Hematopoietic multipotent progenitor cell treated with erythropoietin and hydrocortisone succinate and interleukin-3 and kit ligand, for 6 days (in vitro differentiated cells): Measurements from ENCODE around the gene PSG4.
"Not testable (repeated sequence)": the region's sequence is repeated elsewhere in the genome, so short reads cannot be mapped to it uniquely, and the experiment has no call there.

Experiments used
- DNase-seq: peaks from one replicate; pipeline ENCODE4 v3.0.0-alpha.2; 2015

Gene PSG4

GRCh38 chr19:43205471-43206105 lies at the start of gene PSG4:
PSG4 (minus strand) TSS chr19:43205638; CDS start chr19:43205536, 102 bp downstream.
- peak; percentile 3 for DNase-seq

- DNase-seq = not testable (repeated sequence)
Measured at GRCh38 chr19:43251428-43251827, 46.0 kb upstream of the PSG4 start.

GRCh38 chr19:43250296-43250695 lies 44.9 kb upstream of the PSG4 start:
- DNase-seq = not testable (repeated sequence)

DNA sequence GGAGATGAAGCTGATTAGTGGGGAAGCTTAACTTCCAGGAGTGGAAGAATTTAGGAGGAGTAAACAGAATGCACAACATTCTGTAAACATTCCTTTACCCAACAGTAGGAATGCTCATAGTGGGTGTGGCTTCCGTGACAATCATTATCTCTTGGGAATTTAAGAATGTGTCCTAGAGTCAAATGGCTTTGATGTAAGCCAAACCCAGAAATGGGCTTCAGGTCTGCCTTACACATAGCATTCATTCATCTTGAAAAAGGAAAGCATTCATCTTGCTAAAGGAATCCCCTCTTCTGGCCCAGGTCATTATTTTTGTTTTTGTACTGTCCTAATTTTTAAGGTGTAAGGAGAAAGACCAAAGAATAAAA lies 43.2 kb upstream of the PSG4 start:
- not testable (repeated sequence) for DNase-seq

DNA sequence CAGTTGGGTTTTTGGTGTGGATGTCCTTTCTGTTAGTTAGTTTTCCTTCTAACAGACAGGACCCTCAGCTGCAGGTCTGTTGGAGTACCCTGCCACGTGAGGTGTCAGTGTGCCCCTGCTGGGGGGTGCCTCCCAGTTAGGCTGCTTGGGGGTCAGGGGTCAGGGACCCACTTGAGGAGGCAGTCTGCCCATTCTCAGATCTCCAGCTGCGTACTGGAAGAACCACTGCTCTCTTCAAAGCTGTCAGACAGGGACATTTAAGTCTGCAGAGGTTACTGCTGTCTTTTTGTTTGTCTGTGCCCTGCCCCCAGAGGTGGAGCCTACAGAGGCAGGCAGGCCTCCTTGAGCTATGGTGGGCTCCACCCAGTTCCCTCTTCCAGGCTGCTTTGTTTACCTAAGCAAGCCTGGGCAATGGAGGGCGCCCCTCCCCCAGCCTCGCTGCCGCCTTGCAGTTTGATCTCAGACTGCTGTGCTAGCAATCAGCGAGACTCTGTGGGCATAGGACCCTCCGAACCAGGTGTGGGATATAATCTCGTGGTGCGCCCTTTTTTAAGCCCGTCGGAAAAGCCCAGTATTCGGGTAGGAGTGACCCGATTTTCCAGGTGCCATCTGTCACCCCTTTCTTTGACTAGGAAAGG lies 41.9 kb upstream of the PSG4 start:
- DNase-seq = not testable (repeated sequence)

DNA sequence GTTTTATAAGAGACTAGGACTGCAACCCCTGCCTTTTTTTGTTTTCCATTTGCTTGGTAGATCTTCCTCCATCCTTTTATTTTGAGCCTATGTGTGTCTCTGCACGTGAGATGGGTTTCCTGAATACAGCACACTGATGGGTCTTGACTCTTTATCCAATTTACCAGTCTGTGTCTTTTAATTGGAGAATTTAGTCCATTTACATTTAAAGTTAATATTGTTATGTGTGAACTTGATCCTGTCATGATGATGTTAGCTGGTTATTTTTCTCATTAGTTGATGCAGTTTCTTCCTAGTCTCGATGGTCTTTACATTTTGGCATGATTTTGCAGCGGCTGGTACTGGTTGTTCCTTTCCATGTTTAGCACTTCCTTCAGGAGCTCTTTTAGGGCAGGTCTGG lies 40.4 kb upstream of the PSG4 start:
- not testable (repeated sequence) for DNase-seq

DNA sequence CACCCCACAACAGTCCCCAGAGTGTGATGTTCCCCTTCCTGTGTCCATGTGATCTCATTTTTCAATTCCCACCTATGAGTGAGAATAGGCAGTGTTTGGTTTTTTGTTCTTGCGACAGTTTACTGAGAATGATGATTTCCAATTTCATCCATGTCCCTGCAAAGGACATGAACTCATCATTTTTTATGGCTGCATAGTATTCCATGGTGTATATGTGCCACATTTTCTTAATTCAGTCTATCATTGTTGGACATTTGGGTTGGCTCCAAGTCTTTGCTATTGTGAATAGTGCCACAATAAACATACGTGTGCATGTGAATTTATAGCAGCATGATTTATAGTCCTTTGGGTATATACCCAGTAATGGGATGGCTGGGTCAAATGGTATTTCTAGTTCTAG lies 36.8 kb upstream of the PSG4 start:
- DNase-seq = not testable (repeated sequence)

- not testable (repeated sequence) for DNase-seq
Measured at GRCh38 chr19:43238213-43238612, 32.8 kb upstream of the PSG4 start.

- not testable (repeated sequence) for DNase-seq
Measured at GRCh38 chr19:43235686-43236085, 30.2 kb upstream of the PSG4 start.

DNA sequence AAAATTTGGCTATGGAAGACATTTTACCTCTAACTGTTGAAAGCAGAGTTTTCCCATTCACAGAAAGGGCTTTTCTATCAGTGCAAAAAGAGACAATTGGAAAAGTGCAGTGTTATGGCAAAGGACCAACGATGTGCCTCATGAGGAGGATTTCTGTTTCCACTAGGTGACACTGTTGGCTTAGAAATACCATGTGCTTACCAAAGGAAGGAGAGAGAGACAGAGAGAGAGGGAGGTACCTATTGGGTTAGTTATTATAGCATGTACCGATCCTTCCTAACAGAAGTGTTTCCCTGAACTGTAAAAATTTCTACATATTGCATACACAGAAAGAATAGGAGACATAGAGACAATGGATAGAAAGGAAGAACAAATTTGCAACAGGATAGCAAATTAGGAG lies 23.9 kb upstream of the PSG4 start:
- DNase-seq = no peak

DNA sequence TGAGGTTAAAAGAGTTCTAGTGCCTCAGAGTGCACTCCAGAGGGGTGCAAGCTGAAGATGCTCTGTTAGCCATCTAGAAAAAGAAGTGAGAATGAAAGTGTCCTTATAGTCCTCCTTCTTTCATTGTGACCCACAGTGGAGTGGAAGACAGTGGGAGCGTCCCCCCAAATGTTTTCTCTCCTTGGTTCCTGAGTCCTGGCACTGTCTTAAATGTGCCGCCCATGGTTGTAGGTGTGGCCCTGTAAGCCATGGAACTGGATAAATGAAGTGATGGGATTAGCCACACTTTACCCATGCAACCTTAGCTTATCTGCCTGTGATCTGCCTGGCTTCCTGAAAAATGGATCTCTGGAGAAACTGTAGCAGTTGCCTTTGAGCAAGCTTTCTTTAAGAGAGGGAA lies 23.3 kb upstream of the PSG4 start:
- DNase-seq = peak; percentile 11

- DNase-seq = not testable (repeated sequence)
Measured at GRCh38 chr19:43226986-43227385, 21.5 kb upstream of the PSG4 start.

DNA sequence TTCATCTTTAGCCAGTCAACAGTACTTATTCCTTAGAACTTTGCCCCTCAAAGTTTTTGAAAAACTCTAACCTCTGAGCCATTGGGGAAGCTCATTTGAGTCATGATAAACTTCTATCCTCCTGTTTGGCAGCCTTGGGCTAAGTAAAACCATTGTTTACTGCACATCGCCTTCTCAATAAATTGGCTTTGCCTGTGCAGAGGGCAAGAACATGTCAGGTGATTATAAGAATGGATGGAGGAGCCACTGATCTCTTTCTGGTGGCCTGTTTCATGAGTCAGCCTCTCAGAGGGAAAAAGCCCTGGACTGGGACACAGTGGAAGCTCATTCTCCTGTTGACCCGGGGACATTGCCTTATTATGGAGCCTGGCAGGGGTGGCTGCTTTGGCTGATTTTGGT lies 19.4 kb upstream of the PSG4 start:
- no peak for DNase-seq

GRCh38 chr19:43224201-43224854 lies 18.9 kb upstream of the PSG4 start:
- DNase-seq = not testable (repeated sequence)

DNA sequence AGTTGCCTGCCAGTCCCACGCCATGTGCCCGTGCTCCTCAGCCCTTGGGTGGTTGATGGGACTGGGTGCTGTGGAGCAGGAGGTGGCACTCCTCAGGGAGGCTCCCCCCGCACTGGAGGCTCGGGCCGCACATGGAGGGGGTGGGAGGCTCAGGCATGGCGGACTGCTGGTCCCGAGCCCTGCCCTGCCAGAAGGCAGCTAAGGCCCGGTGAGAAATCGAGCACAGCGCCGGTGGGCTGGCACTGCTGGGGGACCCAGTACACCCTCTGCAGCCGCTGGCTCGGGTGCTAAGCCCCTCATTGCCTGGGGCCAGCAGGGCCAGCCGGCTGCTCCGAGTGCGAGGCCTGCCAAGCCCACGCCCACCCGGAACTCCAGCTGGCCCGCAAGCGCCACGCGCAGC lies 16.5 kb upstream of the PSG4 start:
- DNase-seq = not testable (repeated sequence)

DNA sequence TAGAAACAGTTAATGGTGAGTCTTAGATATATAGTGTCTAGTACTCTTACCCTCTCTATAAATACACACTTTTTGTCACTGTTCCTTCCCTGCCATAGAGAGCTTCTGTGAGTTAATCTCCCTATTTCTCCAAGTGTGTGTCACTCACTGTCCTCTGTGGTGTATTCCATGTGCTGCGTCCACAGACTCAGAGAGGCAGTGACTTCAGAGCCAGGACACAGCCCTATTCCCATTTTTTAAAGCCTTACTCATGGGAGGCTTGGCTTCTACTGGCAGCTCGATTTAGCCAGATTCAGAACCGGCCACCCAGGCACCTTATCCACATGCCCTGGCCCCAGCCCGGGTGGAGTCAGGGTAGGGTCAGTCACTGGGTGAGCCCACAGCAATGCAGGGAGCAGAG lies 13.7 kb upstream of the PSG4 start:
- DNase-seq = not testable (repeated sequence)

DNA sequence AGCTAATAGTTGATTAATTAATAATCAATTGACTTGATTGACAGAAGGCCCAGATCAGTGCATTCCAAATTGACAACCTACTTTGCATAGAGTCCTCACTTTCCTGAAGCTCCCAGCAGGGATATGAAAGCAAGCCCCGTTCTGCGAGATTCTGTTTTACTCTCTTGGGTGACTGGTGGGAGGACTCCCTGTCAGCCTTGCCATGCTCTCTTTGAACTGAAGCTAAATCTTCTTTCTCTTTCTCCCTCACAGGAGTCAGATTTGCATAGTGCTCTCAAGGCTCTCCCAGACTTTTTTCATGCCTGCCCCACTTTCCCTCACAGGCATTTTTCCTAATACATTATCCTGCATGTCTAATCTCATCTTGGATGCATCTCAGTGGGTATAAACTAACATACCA lies 10.4 kb upstream of the PSG4 start:
- not testable (repeated sequence) for DNase-seq

- DNase-seq = no peak
Measured at GRCh38 chr19:43207991-43208390, 2.6 kb upstream of the PSG4 start.

DNA sequence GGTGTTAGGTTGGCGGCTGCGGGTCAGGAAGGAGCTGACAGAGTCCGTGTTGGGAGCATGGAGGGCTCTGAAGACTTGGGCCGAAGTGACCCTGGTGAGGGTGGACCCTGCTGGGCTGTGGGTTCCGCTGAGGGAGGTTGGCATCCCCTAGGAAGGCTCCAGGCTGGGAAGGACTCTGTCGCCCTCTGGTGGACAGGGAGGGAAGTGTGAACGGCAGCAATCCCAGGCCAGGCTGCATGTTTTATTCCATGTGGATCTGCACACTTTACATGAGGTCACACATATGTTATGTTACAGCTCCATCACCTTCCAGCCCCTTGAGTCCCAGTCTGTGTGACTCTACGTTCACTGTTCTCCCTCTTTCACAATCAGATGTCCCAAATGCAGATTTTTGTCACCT lies 1.7 kb upstream of the PSG4 start:
- DNase-seq = peak; percentile 19

DNA sequence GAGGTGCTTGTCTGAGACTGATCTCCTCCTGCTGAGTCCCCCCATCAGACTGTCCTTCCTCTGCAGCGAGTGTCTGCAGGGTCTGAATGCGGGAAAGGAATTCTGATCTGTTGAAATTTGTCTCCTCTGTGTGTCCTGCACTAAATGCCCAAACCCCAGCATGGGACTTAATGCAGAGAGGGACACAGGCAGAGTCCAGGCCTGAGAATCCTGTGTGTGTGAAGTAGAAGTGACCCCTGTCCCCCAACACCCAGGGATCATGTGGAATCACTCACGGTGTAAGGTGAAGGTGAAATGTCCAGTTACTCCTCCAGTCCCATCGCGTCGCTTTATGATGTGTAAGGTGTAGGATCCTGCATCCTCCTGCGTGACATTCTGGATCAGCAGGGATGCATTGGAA lies 1.8 kb downstream of the PSG4 start:
- not testable (repeated sequence) for DNase-seq

DNA sequence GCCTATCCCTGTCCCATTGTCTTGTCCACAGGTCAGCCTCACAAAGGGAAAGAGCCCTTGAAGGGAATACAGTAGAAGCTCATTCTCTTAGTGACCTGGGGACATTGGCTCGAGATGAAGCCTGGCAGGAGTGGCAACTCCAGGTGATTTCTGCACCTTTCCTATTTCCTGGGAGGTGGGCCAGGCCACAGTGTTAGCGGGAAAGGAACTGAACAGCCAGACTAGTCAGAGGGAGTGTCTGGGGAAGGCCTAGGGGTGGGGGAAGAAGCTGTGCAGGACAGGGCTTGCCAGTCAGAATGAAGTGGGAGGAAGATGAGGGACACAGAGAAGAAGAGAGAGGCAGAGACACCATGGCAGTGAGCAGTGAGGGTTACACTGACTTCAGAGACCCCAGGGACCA lies 3.5 kb downstream of the PSG4 start:
- not testable (repeated sequence) for DNase-seq

- DNase-seq = not testable (repeated sequence)
Measured at GRCh38 chr19:43201337-43201801, 4.1 kb downstream of the PSG4 start.

- not testable (repeated sequence) for DNase-seq
Measured at GRCh38 chr19:43198686-43199419, 6.6 kb downstream of the PSG4 start.
